Measurements from ENCODE around the gene AKNA.

Gene AKNA

DNA sequence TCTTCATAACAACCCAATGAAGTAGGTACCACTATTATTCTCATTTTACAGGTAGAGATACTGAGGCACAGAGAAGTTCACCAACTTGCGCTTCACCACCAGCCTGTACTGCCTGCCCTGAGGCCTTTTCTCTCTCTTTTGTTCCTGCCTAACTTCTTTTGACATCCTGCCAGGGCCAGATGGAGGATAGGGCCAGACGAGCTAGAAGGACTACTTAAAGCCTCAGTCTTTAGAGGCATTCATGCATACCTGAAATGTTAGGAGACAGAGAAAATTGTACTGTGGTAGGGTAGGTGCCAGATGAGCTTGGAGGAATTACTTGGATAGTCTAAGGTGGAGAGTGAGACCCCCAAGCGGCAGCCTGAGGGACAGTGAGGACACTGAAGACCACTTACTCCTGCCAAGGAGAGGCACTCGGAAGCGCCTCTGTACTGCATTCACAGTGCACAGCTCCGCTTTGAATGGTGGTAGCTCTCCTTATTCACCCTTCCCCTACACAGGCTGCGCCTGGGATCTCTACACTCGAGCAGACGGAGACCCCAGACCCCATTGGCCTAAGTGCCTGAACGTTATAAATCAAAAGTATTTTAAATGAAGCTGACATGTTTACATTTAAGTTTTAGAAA is 71.1 kb downstream of the AKNA start:
- peak; percentile 47 for DNase-seq

DNA sequence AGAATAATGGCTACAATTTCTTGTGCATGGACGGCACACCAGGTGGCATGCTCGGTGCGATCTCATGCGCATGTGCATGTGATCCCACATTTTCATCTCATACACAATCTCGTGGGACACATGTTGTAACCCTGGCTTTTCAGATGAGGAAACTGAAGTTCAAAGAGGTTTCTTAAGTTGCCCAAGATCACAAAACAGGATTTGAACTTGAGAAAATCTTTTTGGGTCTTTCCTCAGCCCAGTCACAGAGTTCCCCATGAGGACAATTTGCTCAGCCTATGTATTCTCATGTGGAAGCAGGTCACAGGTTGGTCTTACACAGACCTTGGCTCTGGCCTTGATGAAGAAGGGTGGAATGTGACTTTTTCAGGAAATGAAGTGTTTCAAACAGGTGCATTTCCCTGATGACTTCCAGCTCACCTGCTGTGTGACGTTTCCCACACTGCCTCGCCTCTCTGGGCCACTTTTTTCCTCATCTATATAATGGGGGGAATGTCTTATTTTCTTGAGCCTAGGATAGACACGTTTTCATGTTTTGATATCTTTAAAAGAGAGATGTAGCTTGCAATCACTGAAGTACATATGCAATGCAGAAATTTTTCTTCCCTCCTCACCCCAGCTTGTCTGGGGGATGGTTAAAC is 71.9 kb downstream of the AKNA start:
- DNase-seq = no peak

DNA sequence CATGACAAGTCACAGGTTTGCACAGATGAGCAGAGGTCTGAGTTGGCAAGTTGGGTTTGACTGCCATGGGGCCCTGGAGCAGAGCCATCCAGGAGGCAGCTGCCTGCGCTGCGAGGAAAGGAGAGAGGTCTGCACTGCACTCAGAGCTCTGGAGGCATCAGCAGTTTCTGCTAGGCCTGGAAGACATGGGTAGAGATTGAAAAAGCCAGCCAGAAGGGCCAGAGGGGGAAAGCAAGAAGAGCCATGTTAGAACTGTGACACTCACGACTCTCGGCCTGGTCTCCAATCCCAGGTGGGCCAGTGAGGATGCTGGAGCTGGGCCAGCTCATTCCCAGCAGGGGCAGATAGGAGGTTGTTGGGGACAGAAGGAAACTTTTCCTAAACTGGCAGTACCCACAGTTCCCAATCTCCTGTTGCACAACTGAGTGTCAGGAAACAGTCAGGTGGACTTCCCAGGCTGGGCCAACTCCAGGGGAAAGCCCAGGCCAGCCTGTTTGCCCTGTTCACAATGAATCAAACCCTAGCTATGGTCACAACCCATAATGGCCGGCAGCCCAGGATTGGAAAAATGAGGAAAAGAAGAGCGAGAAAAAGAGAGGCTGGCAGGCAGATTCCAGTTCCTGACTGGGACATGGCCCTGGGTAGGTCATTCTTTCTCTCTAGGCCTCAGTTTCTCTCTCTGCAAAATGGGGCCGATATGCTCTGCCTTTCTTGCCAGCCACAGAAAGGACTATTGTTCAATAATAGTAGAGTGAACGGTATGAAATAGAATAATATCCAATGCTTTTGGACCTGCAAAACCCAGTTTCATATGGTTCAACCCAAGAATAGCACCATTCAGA is 72.7 kb downstream of the AKNA start:
- peak; percentile 32 for DNase-seq

DNA sequence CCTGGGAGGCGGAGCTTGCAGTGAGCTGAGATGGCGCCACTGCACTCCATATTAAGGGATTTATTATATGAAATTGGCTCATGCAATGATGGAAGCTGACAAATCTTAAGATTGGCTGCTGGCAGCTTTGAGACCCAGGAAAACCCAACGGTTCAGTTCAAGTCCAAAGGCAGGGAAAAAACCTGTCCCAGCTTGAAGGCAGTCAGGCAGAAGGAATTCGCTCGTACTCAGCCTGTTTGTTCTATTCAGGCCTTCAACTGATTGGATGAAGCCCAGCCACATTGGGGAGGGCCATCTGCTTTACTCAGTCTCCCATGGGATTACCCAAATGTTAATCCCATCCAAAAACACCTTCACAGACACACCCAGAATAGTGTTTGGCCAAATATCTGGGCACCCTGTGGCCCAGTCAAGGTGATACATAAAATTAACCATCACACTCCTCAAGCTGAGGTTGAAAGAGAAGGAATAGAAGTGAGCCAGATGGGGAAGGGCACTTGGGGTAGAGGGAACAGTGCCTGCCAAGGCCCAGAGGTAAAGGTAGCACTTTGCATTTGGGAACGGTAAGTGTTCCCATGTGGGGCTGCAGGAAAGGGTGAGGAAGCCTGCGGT is 73.4 kb downstream of the AKNA start:
- peak; percentile 39 for DNase-seq

DNA sequence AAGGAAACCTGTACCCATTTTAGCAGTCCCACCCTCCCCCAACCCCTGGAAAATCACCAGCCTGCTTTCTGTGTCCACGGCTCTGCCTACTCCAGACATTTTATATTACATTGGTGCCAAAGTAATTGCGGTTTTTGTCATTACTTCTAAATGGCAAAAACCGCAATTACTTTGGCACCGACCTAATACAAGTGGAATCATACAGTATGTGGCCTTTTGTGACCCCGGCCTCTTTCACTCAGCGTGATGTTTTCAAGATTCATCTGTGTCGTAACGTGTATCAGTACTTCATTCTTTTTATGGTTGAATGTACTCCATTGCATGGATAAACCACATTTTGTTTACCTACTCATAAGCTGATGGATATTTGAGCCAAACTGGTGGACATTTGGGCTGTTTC is 74.6 kb downstream of the AKNA start:
- DNase-seq = no peak

DNA sequence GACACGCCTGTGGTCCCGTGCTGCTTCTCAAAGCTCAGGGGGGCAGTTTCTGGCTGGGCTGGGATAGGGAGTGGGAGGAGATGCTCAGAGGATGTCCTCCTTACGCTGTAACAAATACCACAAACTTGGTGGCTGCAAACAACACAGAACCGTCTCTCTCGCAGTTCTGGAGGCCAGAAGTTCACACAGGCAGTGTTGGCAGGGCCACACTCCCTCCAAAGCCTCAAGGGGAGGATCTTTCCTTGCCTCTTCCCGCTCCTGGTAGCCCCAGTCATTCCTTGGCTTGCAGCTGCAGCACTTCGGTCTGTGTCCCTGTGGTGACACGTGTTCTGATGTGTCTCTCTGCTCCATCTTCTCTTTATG is 75.3 kb downstream of the AKNA start:
- peak; percentile 30 for DNase-seq

DNA sequence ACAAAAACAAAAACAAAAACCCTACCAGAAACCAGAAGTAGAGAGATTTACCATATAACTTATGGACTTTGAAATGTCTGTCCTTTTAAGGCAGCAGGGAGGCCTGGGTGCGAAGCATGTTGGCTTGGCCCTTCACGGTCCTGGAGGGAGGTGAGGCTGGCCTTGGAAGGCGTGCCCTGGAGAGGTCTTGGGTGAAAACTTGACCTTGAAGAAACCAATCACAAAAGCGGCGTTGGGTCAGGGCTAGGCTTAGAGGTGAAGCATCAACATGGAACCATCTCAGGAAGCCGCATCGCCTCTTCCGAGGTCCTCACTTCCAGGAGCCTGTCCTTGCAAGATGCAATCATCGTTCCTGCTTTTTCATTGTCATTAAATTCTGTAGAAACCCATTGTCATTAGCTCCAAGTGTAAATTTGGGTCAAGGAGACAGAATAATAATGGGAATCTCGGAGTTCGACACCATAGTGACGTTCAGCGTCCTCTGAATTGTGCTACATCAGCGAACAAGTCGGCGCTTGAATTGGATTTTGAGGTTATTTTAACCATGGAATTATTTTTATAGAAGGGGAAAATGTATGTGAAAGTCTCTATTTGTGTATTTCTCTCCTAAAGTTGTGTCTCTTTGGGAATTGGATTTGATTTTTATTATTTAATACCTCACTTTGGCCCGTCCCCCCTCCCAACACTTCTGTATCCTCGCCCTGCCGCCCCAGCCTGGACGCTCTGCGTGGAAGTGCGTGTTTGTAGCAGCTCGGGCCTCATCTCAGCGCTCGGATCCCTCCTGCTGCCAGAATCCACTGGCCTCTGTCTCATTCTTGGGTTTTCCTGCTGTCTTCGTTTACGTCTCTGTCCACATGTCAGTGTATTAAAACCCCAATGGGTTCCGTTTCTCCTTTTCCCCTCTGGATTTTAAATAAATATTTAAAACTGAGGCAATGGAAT is 75.9 kb downstream of the AKNA start:
- DNase-seq = peak; percentile 36

DNA sequence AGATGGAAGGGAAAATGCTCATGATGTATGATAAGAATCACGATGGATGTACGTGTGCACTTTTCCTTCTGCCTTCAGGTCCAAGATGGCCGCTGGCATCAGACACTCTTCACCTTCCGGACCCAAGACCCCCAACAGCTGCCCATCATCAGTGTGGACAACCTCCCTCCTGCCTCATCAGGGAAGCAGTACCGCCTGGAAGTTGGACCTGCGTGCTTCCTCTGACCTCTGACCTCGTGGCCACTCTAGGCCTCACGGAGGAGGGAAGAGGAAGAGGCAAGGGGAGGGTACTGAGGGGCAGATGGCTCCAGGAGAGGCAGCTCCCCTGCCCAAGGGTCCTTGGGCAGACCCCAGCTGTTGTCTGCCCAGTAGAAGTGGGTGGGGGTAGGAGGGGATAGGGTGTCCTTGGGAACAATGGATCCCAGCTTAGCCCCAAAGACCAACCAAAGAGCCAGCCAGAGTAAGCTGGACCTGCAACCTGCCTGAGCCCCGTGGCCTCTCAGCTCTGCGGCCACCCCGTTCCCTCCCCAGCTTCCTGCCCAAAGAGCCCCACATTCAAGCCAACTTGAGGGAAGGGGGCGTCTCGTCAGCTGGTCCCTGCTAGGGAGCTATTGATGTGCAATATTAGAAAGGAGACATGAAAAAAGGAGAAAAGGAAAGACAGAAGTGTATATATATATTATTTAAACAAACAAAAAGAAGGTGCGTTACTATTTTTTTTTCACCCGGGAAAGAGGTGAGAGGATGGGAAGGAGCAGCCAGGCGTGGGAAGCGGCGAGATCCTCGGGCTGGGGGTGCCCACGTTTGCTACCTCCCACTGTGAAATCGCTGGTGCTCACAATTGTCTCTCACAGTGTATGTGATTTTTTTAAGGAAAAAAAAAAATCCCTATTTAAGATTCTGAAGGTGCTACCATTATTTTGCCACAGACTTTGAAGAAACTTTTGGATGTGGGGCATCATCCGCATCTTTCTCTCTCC is 77.0 kb downstream of the AKNA start:
- DNase-seq = peak; percentile 30

DNA sequence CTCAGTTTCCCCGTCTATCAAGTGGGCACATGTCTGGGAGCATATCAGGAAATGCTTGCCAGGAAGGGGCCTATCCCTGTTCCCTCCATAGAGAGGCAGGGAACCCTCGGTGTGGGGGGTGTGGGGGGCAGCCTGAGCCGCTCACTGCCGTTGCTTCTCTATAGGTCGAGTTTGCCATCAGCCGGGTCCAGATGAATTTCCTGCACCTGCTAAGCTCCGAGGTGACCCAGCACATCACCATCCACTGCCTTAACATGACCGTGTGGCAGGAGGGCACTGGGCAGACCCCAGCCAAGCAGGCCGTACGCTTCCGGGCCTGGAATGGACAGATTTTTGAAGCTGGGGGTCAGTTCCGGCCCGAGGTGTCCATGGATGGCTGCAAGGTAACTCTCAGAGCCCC is 78.7 kb downstream of the AKNA start:
- DNase-seq = peak; percentile 37

DNA sequence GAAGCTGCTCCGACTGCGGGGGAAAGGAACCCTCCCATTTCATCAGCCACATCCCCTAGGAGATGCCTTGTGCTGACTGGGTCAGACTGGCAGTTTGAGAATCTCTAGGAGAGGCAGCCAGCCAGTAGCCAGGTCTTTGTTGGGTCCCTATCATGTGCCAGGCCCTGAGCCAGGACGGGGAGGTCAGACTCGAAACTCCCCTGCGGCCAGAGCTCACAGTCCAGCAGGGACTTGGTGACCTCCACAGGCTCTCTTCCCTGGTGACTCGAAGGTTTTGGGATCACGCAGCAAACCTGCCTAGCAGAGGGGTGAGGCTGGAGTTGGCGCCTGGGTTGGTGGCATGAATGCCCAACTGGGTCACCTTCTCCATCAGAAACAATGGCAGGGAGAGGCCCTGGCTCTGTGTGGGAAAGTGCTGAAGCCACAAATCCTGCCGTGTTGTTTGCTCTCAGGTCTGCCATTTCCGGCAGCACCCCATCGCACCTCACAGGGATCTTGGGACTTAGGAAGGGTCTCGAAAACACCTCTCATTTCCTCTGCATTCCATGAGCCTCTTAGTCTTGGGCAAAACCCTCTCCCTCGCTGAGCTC is 79.3 kb downstream of the AKNA start:
- peak; percentile 46 for DNase-seq

DNA sequence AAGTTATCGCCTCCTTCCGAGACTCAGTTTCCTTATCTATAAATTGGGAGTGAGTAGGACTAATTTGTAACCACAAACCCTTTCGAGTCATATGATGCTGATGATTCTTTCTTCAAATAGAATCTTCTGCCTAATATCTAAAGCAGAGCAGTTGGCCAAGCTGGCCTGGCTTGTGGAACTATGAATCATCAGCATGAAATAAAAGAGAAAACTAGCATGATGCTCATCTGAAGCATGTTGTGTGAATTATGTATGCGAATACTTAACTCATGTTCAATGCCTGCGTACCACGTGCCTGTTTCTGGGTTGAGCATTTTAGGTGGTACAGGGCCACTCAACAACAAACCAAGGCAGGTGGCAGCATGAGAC is 79.9 kb downstream of the AKNA start:
- no peak for DNase-seq

DNA sequence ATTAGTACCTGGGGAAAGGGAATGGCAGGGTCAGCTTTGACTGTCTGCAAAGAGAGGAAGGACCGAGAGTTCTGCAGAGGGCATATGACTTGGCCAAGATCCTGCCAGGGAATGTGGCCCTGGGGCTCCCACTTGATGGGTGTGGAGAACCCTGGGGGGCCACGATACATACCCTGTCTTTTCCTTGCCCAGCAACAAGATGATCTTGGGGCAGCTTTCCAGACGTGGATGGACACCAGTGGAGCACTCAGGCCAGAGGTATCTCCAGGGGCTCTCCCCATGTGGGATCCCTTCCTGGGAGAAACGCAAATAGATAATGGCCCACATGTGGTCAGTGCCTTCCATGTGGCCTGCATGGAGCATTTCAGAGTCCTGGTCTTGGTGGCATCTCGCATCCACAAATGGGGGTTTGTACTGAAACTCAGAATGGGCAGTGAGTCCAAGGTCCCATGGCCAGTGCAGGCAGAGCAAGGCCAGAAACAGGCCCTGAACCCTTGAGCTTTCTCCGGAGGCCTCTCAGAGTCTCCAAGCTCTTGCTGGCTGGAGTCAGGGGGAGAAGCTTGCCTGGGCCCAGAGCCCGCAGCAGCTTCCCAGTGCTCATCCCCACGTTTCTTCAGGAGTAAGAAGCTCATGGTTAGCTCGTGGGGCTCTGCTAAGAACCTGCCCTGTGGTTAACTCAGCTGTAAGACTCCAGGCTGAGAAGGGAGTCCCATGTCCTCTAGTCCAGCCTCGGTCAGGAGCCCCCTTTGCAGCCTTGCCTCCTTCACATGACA is 83.2 kb downstream of the AKNA start:
- peak; percentile 43 for DNase-seq

DNA sequence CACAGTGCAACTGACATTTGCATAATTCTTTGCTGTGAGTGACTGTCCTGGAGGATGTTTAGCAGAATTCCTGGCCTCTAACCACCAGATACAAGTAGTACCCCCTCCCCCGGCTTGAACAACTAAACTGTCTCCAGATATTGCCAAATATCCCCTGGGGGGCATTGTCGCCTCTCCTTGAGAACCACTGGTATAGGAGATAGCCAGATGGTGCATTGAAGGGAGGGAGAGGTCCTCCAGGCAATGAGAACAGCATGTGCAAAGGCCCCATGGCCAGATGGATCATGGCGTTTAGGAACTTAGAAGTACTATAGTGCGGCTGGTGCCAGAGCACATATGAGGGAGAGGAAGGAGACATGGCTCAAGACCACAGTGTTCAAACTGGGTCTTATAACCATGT is 83.8 kb downstream of the AKNA start:
- DNase-seq = peak; percentile 43

DNA sequence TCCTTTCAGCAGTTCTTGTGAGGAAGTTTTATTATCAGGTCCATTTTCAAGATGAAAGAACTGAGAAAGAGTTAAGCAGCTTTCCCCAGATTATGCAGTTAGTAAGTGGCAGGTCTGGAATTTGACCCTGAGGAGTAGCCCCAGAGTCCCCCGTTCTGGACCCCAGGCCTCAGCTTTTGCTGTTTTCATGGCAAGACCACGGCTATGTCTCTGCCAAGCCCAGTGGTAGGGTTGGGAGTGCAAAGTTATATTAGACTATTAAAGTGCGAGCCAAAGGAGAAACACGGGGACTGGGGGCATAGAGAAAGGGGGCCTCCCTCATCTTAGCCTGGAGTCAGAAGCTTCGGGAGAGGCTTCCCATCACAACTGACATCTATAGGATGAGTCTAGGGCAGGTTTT is 84.2 kb downstream of the AKNA start:
- peak; percentile 28 for DNase-seq

DNA sequence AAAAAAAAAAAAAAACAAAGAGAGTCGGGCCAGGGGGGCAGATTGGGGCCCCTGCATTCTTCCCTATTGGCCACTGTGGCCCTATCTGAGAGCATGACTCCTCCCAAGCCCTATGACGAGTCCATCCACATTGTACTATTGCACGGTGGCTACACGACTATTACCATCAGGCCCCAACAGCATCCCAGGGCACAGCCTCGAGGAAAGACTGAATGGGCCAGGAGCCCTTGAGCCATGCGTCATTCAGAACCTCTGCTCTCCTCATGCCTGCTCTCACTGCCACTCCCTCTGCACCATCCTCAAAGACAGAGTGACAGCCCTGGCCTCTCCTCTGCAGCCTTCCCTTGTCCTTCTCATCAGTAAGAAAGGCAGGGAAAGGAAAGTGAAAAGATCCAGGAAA is 85.1 kb downstream of the AKNA start:
- DNase-seq = peak; percentile 13

DNA sequence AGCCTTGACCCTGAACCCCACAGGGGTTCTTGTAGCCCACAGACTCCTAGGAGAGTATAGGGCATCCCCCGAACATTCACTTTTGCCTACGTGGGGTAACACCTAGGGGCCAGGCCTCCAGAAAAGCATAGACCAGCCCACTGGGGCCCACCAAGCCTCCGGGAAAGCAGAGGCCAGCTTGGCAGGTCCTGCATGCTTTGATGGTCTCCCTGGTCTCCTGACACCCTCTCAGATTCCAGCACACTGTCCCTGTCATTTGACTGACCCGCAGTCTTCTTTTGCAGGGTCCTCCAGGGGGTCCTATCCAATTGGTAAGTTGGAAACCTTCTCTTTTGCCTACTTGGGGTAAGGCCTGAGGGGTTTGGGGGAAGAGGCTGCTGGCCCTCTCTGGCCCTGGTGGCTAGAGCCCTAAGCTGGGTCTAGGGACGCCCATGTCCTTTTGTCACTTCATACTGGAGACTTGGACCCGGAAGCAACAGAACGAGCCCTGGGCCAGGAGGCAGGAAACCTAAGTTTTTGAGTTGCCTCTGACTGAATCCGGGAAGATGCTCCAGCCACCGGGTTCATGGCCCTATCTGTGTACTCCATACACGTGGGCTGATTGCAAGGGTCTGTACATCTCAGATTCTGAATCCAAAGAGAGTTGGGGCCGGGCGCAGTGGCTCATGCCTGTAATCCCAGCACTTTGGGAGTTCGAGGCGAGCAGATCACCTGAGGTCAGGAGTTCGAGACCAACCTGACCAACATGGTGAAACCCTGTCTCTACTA is 85.8 kb downstream of the AKNA start:
- peak; percentile 40 for DNase-seq

DNA sequence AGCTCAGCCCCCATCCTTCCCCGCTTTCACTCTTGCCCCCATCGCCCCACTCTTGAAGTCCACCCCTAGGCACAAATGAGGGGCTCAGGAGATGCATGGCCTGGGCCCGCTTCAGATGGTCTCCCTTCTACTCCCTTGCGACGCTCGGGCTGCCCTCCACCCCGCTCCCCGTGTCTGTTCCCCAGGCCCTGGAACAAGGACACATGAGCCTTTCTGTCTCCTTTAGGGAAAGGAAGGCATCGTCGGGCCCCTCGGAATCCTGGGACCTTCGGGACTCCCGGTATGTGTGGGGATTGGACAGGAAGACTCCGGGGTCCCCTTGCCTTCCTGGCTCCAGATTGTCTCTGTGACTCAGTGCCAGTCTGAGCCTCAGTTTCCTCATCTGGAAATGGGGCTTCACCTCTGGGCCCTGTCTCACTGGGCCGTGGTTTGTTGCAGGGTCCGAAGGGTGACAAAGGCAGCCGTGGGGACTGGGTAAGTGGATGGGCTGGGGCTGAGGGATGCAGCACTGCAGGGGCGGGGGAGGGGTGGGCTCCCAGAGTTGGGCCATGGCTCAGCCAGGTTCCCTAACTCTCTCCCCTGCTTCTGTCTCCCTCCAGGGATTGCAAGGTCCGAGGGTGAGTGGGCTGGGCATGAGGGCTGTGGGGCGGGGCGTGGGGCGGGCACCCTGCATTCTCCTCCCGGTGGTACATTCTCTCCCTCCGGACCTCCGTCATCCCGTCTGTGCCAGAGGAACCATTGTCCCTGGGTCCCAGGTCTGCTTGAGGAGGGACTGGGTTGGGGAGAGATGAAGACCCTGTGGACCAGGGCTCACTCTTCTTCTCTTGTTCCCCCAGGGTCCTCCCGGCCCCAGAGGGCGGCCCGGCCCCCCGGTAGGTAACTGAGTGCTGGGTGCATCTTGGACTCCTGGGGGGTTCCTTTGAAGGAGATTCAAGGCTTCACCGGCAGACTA is 86.7 kb downstream of the AKNA start:
- peak; percentile 30 for DNase-seq

All from activated CD8-positive, alpha-beta memory T cell treated with anti-CD3 and anti-CD28 coated beads, Interleukin-2, amount 50 U/mL, for 48 hours (primary cell).